ENCODE data around the gene CACTIN.

Gene CACTIN

DNA sequence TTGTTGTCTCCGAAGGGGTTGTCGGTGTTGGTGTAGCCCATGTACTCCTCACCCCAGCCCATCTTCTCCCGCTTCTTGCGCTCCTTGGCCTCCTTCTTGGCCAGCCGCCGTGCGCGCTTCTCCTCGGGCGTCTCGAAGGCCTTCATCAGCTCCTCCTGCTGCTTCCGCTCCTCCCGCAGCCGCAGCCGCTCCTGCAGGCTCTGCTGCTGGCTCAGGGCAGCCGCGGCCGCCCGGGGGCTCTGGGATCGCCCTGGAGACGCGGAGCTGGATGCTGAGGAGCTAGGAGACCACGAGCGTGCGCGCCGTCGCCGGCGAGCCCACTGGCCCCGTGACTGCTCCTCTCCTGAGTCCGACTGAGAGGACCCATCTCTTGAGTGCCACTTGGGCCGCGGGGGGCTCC, 2.9 kb downstream of the CACTIN start:
- no peak for DNase-seq (ENCODE audit: low read depth)

DNA sequence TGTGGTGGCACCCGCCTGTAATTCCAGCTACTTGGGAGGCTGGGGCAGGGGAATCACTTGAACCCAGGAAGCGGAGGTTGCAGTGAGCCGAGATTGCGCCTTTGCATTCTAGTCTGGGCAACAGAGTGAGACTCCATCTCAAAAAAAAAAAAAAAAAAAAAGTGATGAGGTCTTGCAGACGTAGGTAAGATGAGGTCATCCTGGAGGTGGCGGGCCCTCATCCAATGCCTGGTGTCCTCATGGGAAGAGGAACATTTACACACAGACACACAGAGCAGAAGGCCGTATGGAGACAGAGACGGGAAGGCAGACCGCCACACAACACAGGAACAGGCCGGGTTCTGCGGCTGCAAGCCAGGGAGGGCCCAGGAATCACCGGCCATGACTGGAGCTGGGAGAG, 4.4 kb downstream of the CACTIN start:
- no peak for DNase-seq (ENCODE audit: low read depth)

DNA sequence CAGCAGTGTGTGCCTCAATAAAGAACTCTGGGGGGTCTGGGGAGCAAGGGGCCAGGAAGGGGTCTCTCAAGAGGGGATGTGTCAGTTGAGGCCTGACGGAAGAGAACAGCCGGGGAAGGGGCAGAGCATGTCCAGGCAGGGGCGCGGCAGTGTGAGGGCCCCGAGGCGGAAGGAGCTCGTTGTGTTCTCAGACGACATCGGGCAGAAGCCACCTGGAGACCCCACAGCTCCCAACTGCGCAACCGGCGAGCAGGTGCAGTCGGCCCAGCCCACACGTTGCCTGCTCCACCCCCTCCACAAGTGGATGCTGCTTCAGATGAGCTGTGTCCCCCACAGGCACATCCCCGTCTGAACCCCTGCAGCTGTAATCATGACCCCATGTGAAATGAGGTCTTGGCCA, 4.9 kb downstream of the CACTIN start:
- no peak for DNase-seq (ENCODE audit: low read depth)

DNA sequence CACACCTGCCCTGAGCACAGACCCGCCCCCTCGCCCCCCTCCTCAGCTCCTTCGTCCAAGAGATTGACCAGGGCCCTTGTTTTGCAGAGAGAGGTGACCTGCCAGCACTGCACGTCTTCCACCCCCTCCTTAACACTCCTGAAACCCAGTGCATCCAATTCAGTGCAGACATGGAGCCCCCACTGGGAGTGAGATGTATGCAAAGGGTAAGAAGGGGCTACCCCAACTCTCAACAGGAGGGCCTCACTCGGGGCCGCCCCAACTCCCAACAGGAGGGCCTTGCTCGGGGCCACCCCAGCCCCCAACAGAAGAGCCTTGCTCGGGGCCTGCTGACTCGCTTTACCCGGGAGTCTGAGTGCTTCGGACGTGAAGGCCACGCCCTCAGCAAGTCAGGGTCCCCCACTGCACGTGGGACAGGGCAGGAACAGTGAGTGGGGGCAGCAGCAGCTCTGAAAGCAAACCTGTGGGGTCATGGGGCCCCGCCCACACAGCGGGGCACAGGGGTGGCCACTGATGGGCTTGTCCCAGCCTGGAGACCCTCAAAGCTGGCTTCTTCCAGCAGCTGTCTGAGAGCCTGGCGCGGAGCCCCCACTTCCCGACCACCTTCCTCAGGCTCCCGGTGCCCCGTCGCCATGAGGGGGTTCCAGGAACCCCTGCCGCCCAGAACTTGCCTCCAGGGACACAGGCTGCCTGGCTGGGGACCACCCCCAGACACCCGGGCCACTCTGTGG, 5.6 kb downstream of the CACTIN start:
- DNase-seq (ENCODE audit: low read depth): no peak

DNA sequence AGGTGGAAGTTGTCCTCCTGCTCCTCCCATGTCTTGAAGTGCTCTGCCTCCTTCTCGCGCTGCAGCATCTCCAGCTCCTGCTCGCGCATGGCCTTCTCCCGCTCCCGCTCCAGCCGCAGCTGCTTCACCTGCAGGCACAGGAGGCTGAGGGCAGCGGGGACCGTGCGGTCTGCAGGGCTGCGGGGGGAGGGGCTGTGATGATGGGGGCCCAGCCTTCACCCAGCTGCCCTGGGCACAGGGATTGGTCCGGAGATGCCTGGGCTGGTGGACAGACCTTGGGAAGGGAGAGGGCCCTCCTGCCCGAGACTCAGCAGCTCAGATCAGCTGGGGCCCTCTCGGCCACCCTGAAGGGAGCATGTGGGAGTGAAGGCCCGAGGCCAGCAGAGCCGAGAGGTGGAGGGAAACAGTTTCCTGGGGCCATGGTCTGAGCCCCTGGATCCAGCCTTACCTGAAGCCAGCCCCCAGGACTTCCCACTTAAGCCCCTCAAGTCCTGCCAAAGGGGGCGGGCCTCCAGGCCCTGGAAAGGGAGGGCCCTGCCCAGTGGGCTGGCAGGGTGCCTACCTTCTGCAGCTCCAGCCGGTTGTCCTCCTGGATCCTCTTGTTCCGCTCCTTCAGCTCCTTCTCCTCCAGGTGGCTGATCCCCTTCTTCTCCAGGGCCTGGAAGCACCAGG, 6.3 kb downstream of the CACTIN start:
- DNase-seq (ENCODE audit: low read depth): no peak

DNA sequence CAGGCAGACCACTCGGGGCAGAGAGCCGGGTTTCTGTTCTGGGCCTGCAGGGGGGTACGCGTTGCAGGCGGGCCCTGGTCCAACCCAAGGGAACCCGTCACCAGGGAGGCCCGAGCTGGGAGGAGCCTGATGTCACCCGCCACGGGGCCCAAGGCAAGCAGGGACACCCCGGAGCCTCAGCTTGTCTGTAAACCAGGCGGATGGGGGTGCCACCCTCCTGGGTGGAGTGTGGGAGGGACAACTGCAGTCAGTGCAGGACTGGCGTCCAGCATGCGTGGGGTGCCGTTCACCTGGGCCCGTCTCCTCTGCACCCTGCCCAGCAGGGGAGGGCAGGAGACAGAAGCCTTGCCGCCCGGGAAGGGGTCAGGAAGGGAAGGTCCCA, 7.0 kb downstream of the CACTIN start:
- DNase-seq (ENCODE audit: low read depth): no peak

DNA sequence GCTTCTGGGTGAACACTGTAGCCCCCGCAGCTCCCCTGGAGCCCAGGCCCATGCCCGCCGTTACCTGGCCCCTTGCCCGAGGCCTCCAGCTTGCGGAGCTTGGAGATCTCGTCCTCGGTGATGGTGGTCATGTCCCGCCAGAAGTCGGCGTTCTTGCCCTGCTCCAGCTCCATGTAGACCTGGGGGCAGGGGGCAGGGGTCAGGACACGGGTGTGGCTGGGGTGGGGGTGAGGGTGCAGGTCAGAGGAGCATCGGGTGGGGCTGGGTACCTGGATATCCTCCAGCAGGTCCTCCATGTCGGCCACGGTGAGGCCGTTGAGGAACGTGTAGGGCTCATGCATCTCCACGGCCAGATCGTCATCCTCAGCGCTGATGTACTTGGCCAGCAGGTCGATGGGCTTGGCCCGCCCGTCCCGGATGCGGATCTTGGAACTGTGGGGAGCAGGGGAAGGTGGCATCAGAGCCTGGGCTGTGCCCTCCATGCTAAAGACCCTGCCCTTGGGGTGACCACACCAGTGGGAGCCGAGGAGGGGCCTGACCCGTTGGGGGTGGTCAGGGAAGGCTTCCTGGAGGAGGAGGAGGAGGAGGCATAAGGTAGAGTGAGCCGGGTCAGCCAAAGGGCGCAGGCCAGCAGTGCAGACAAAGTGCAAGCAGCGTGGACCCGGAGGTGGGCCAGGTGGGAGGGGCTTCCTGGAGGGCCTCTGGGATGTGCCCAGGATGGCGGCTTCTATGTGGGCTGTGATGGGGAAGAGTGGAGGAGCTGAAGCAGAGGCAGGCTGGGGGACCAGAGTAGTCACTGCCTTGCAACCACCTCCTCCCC, 7.6 kb downstream of the CACTIN start:
- no peak for DNase-seq (ENCODE audit: low read depth)

DNA sequence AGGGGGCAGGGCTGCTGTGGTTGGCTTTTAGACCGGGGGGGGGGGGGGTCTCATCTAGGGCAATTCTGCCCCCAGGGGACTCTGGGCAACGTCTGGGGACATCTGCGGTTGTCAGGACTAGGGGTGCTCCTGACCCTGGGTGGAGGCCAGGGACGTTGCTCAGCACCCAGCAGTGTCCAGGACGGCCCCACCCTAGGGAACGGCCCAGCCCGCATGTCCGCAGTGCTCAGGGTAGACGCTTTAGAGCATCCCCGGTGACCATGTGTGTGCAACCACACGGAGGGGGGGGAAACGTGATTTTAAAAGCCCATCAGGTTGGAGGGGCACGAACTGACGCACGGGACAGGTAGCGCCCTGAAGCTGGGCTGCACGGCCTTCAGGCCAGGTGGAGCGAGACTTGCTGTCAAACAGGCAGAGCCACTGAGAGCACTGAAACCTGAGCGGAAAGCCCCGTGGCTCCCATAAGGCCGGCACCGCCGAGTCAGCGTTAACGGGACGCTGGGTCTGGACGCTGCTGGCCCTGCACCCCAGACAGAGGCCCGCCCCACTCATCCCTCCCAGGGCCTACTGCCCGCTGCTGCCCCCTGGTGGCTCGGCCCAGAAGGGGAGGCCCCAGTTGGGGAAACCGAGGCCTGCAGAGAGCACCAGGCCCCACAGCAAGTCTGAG, 8.3 kb downstream of the CACTIN start:
- no peak for DNase-seq (ENCODE audit: low read depth)

DNA sequence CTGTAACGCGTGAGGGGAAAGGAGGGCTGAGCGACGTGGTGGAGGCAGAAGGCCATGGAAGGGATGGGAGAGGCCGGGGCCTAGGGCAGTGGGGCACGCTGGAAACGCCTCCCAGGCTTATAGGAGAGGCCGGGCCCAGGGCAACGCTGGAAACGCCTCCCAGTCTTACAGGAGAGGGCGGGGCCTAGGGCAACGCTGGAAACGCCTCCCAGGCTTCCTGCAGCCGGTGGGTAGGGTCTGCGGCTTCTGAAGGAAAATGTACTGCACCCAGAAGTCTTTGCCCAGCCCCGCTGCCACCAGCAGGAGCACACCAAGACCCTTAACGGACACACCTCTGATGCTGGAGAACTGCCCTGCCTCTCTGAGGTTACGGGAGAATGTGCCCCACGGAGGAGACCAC, 9.1 kb downstream of the CACTIN start:
- DNase-seq (ENCODE audit: low read depth): no peak

DNA sequence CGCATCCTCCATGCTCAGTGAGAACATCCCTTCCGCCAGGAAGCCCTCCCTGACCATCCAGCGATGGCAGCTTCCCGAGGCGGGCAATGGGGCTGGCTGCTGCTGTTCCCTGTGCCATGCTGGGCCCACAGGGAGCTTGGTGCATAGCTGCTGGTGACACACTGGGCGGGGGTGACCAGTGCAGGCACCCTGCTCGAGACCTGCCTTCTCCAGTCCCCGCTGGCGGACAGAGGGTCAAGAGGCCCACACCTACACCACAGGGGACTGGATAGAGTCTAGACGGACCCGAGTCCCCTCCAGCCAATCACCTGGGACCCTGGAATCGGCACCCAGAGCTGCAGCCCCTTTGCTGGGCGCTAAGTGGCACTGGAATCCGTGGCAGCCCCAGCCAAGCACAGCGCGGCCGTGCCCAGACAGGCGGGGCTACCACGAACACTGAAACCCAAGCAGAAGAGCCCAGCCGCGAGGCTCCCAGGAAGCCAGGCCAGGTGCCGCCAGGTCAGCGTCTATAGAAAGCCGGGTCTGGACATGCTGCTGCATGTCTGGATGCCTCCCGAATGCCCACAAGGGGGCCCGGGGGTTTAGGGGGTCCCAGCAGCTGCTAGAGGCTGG, 11.0 kb downstream of the CACTIN start:
- no peak for DNase-seq (ENCODE audit: low read depth)

DNA sequence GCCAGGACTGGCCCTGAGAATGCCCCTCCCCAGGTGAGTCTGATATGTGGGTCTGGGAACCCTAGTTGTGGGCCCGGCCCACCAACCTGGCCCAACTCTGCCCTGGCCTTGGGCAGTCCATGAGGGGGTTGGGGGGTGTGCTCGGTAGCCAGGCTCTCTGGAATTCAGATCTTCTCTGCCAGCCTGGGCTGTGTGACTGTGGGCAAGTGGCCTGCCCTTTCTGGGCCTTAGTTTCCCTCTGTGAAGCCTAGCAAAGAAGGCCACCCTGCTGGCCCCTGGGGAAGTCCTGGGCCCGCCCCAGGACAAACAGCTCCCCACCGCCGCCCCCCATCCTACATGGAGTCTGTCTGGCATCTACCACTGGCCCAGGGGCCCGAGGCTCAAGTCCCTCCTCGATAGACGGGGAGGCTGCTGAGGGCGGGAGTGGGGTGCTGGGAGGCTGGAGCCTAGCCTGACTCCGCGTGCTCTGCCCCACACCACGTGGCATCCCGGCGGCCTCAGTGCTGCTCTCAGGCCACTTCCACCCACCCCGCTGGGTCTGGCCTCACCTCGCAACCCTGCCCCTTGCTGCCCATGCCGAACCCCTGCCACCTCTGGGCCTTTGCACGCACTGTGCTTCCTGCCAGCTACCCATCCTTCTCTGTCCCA, 11.6 kb downstream of the CACTIN start:
- DNase-seq (ENCODE audit: low read depth): no peak

DNA sequence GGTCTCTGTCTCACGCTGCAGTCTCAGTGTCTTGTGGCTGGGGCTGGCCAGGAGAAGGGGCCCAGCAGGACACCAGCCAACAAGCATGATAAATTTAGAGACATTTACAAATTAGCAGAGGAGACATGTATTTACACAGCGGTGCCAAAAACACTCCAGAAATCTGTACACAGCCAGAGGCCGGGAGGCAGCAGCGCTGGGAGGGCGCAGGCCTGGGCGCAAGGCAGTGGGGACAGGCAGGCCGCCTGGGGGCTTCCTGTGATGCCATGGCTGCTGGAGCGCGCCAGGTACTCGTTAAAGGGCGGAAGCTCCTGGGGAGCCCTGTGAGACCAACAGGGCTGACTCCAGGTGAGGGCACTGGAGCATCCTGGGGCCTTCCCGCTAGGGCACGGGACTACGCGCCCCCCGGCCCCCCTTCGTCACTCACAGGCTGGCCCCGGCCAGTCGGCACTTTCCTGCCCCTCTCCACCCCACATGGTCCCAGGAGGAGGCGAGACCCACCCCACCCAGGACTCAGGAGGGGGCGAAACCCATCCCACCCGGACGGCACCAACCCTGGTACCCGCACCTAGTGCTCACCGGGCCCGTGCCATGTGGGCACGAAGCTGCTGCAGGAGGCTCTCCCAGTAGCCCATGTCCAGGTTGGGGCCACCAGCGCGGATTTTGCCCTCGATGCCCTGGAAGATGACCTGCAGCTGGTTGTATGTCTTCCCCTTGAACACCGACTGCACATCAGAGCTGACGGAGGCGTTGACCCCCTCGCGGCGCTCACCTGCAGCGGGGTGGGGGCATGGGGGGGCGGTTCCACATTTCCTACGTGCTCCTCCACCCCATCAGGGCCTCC, 12.6 kb downstream of the CACTIN start:
- DNase-seq (ENCODE audit: low read depth): no peak

DNA sequence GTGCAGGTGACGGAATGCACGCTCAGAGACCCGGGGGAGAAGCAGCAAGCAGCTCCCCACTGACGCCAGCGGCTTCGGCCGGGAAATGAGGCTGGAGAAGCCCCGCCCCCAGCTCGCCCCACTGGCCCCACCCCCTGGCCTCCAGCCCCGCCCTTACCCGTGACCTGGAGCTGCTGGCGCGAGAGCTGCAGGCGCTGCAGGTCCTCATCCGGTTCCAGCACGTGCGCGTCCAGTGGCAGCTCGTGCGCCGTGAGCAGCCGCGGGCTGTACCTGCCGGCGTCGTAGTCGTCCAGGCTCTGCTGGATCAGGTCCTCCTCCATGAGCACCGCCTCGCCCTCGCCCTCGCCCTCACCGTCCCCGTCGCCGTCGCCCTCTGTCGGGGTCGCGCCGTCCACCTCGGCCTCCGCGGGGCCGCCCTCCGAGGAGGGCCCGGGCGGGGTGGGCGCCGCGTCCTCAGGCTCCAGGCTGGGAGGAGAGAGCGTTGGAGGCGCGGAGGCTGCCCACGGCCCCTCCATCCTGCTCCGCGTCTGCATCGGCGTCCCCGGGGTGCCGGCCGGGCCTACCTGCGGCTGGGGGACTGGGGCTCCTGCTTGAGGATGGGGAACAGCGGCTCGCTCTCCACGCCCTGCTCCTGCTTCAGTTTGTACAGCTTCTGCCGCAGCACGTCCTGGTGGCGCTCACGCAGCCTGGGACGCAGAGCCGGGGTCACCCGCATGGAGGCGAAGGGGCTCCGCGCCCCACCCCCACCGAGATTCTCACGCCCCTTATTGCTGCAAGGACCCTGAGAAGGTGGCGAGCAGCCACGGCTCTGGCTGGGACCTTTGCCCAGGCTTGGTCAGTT, 13.5 kb downstream of the CACTIN start:
- no peak for DNase-seq (ENCODE audit: low read depth)

DNA sequence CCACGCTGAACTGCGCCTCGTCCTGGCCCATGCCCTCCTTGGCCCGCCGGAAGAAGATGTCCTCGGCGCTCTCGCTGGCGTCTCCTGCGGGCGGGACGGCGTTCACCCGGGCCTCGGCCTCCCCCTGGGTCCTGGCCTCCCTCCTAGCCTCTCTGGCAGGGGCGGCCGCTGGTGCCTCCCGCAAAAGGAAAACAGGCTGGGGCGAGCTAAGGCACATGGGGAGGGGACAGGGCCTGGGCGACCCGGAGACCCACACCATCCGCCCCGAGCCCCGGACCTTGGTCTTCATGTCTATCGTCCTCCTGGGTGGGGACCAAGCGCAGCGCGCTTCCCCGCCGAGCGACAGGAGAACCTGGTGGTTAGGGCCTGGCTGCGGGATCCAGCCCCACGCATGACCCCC, 14.3 kb downstream of the CACTIN start:
- DNase-seq (ENCODE audit: low read depth): no peak

DNA sequence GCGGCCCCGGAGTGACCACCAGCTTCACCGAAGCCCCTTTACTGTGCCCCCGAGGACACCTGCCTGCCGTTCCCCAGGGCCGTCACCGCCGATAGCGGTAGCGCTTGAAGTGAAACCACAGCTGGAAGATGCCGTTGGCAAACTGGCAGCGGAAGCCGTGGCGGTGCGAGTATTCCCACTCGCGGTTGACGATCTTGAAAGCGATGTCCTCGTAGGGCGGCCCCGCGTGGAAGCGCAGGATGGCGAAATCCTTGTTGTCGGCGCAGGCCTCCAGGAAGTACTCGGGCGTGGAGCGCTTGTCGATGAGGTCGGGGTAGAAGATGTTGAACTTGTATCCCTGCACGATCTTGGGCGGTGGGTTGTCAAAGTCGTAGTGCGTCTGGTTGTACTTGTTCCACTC, 14.7 kb downstream of the CACTIN start:
- DNase-seq (ENCODE audit: low read depth): no peak

DNA sequence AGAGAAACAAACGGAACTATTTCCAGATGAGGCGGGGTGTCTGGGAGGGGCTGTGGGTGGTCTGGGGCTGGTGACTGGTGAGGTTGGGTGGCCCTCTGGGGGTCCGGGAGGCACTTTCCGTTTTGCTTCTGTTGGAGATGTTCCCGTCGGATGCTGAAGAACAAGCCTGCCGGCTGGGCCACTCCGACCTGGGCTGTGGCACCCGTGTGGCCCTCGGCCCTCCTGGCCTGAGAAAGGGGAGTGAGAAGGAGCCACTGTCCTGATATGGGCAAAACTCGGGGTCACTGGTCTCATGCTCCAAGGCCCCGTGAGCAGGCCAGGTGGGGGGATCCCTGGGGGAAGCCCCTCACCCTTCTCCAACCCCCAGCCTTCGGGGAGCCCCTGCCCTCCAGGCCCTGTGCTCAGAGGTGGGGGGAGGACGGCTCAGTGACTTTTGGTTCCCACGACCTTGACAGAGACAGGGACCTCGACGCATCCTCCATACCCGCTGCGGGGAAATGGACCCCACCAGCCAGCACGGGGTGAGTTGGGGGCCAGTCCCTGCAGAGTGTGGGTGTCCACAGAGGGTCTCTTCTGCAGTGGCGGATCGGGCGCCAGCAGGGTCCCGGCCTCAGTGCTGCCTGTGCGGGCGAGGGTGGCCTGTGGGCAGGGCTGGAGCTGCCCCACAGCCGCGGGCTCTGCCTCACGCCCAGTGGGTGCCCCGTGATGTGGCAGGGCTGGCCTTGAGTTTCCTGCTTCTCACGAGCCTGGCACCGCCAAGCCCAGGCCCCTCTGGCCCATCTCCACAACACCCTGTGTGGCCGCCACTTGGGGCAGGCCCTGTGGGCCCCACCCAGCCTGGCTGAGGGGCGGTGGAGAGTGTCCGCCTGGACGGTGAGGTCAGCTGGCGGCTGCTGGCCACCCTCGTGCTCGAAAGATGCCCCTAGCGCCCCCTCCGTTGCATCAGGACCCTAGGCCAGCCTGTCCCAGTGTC, 15.6 kb downstream of the CACTIN start:
- no peak for DNase-seq (ENCODE audit: low read depth)

DNA sequence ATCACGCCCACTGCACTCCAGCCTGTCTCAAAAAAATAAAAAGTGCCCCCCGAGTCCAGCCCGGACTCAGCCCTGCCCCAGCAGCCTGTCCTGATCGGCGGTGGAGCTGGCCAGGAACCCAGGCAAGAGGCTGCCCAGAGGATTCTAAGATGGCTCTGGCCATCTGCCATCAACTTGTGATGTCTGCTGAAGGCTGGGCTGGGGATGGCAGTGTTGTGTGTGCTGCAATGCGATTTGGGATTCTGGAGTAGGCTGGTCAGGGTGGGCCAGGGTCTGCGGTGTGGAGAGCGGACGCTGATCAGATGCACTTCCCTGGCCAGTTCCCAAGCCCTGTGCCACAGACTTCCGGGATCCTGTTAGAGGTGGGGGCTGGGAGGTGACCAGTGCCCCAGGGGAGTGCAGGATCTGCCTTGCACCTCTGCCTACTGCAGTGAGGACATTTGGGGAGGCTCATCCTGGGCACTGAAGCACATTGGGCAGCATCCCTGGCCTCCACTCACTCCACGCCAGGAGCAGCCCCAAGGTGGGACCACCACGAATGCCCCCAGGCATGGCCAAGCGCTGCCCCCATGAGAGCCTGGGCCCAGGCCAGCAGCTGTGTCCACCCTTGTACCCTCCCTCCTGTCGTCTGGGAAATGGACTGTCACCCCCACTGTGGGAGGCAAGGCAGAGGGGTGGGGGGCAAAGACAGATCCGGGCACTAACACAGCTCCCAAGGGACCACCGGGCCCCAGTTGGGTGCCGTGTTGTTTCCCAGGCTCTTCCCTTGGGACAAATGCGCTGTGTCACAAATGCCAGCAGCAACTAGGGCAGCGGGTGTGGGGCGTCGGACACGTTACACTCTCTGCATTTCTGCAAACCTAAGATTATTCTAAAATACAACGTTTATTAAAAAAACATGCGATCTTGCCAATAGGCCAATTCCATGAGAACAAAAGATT, 16.5 kb downstream of the CACTIN start:
- no peak for DNase-seq (ENCODE audit: low read depth)

Data from non-pigmented ciliary epithelial cell (primary cell).